SKM-1 treated with dmso at 0.1 percent for 144 hours (cell line): ENCODE data around the gene PRSS57.
A peak's percentile ranks its signal among the peaks of the same experiment; 100 is the strongest.
"Not testable (repeated sequence)": the region's sequence is repeated elsewhere in the genome, so short reads cannot be mapped to it uniquely, and the experiment has no call there.

ENCODE experiments used
- DNase-seq: peaks from one replicate; lab custom pipeline; 2025; ENCODE audit not compliant: unreplicated experiment; lab: John Stamatoyannopoulos, UW

The PRSS57 gene

DNA sequence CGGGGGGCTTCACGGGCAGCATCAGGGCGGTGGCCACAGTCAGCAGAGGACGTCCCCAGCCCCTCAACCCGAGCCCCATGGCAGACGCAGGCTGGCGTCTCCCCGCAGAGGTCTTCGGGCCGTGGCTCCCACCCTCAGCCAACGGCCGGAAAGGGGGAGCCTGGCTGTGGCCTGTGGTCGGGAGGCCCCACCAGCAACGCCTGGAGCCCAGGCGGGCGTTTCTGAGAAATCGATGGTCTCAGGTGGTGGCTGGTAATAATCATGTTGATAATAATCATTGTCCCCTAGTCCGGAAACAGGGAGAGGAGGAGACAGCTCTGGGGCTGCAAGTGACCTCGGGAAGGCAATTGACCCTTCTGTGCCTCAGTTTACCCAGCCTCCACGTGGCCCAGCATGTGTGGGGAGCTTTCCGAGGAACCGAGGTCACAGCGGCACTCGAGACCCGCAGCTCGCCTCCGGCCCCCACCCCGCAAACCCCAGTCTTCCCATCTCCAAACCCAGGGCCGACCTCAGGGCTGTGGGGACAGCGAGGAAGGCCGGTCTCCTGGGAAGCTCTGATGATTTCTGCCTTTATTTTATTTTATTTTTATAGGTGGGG, at the start of gene PRSS57:
TSS of gene PRSS57 (minus strand) at position 101 of the 598 bp plus-strand sequence. CDS start at position 79, 22 bp downstream.
- DNase-seq = no peak

DNA sequence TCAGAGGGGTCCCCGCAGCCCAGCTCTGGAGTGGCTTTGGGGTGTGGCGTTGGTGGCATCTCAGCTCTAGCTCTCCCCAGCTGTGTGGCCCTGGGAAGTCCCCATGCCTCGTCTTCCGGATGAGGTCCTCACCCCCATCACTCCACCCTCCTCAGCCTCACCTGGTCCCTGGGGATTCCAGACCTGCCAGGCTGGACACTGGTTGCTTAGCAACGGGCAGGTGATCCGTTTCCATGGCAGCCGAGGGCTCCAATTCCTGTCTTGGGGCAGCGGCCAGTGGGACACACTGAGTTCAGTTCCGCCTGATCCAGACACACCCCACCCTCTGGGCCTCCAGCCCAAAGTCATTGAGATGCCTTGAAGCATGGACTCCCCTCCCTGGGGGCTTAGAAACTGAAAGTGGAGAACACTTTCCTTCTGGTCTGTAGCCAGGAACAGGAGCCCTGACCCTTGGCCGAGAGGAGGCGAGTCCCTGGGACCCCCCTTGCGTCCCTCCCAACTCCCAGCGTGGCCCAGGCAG, 48.0 kb upstream of the PRSS57 start:
- no peak for DNase-seq

GRCh38 chr19:742540-743075, 47.4 kb upstream of the PRSS57 start:
- DNase-seq = no peak

DNA sequence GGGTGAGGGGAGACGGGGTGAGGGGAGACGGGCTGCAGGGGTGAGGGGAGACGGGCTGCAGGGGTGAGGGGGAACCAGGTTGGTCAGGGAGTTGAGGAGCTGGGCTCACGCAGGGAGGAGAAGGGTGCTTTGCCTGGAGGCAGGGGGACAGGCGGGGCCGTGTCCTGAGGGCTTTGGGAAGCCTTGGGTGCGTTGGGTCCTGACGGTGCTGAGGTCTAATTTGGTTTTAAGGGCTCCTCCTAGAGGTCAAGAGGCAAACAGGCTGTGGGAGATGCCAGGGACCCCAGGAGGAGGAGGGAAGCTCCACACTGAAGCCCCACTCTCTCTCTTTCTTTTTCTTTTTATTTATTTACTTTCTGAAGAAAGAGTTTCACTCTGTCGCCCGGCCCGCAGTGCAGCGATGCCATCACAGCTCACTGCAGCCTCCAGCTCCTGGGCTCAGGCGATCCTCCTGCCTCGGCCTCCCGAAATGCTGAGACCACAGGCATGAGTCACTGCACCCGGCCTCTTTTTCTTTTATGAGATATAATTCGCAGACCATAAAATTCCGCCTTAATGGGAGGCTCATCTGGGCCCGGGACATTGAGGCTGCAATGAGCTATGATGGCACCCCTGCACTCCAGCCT, 46.4 kb upstream of the PRSS57 start:
- DNase-seq = peak; percentile 69

GRCh38 chr19:740816-741505, 45.7 kb upstream of the PRSS57 start:
- not testable (repeated sequence) for DNase-seq

- DNase-seq = no peak
These were observed 44.9 kb upstream of the PRSS57 start for GRCh38 chr19:739998-740715.

GRCh38 chr19:738509-739128, 43.4 kb upstream of the PRSS57 start:
- no peak for DNase-seq

DNA sequence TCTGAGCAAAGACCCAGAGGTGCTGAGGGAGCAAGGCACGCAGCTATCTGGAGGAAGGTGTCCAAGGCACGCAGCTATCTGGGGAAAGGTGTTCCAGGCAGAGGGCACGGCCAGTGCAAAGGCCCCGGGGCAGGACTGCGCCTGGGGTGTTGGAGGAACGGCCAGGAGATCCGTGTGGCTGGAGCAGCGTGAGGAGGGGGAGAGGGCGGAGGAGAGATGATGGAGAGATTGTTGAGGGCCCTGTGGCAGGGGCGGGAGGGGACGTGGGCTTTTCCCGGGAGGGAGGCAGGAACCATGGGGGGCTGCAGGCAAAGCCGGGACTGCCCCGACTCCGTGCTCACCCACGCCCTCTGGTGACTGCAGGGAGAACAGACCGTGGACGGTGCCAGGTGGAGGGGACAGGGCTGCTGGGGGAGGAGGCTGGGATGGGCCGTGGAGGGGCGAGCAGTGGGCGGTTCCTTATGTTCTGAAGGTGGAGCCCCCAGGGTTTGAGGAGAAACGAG, 42.4 kb upstream of the PRSS57 start:
- peak; percentile 36 for DNase-seq

GRCh38 chr19:736125-736524, 40.9 kb upstream of the PRSS57 start:
- DNase-seq = no peak

GRCh38 chr19:734716-735115, 39.5 kb upstream of the PRSS57 start:
- no peak for DNase-seq

- no peak for DNase-seq
These were observed 37.2 kb upstream of the PRSS57 start for GRCh38 chr19:732148-733069.

DNA sequence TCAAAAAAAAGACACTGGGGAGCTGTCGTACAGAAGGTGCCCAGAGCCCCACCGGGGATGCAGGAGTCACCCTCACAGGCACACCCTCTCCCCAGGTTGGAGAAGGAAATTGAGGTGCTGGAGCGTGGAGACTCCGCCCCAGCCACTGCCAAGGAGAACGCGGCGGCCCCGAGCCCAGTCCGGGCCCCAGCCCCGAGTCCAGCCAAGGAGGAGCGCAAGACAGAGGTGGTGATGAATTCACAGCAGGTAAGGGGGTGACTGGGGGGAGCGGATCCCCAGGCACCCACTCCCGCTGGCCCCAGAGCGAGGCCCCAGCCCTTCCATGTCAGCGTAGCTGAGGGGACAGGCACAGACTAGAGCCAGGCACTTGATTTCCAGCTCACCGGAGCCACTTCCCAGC, 35.7 kb upstream of the PRSS57 start:
- DNase-seq = no peak

DNA sequence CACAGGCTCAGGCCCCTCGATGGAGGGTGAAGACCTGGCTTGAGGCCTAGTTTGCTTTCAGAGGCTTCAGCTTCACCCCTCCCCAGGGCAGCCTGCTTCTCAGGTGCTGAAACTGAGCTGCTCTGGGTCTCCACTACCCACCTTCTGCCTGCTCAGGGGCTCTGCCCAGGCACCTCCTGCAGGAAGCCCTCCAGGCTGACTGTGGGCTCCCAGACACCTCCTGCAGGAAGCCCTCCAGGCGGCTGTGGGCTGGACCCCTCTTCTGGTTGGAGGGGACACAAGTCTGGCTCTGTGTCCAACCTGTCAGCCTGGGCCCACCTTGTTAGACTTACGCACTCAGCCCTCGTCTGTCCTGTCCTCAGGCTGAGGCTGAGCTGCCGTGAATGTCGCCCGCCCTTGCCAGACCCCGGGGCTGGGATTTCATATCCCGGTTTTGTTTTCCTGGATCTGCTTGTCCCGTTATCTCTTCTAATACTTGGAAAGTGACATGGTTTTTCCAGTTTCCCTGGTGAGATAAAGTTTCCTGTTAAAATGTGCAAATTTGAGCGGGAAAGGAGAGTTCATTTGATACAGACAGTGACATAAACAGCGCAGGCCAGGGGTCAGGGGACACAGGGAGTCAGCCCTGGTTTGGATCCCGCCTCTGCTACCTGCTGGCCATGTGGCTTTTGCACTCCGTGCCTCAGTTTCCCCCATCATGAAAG, 34.9 kb upstream of the PRSS57 start:
- DNase-seq = no peak

DNA sequence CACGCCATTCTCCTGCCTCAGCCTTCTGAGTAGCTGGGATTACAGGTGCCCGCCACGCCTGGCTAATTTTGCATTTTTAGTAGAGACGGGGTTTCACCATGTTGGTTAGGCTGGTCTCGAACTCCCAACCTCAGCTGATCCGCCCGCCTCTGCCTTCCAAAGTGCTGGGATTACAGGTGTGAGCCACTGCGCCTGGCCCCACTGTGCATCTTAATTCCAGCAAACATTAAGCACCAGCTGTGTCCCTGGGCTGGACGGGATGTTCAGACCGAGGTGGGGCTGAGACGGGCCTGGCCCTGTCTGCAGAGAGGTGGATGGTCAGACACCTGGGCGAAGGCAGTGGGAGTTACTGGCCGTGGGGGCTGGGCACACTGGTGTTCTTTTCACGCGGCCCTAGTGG, 34.3 kb upstream of the PRSS57 start:
- DNase-seq = not testable (repeated sequence)

DNA sequence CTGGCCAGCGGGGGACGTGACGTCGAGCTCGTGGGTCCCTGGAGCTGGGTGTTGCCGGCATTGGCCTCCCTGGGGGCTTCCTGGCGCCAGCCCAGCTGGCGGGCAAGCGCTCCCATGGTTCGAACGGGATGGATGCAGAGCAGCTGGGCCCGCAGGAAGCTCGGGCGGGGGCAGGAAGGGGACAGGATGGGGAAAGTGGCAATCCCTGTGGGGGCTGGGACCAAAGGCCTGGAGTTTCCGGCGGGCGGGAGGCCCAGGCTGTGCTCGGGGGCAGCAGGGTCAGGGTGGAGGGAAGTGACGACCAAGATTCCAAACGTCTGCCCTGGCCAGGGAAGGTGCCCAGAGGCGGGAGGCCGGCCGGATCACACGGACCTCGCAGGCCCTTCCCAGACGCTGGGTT, 32.8 kb upstream of the PRSS57 start:
- DNase-seq = no peak

DNA sequence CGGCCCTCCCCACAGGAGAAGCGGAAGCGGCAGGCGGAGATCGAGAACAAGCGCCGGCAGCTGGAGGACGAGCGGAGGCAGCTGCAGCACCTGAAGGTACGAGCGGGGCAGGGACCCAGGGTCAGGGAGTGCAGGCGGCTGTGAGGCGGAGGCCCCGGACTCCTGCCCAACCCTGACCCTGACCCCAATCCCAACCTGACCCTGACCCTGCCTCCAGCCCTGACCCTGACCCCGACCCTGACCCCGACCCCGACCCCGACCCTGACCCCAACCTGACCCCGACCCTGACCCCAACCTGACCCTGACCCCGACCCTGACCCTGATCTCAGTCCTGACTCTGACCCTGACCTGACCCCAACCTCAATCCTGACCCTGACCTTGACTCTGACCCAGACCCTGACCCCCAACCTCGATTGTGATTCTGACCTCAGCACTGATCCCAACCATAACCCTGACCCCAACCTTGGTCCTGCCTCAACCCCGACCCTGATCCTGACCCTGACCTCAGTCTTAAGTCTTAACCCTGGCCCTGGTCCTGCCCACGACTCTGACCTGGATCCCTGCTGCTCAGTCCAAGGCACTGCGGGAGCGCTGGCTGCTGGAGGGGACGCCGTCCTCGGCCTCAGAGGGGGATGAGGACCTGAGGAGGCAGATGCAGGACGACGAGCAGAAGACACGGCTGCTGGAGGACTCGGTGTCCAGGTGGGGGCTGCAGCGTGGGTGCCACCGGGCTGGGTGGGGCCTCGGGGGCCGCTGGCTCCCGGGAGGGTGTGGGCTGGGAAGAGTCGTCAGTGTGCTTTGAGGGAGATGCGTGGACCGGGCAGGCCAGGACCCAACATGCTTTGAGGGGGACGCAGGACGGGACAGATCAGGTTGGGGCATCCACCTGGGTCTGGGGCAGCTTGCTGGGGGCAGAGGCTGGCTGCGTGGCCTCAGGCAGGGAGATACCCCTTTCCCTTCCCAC, 32.0 kb upstream of the PRSS57 start:
- no peak for DNase-seq

- no peak for DNase-seq
These were observed 30.3 kb upstream of the PRSS57 start for GRCh38 chr19:725461-726089.
